OCI-LY1 (cell line): Measurements from ENCODE around the gene GSK3B.

Experiments used
- CTCF ChIP-seq: fragments of 200-600 bp; sonication (generic), shearing (Covaris generic); IDR thresholded peaks from 2 replicates; pipeline ENCODE4 v1.5.1; 2017; ENCODE audit warnings: mild to moderate bottlenecking, antibody characterized with exemption, low read length, moderate library complexity, mixed read lengths
- EZH2 ChIP-seq: fragments of 200-600 bp; sonication (generic), shearing (Covaris generic); IDR thresholded peaks from 2 replicates; pipeline ENCODE4 v1.8.0; 2017; ENCODE audit warnings: borderline replicate concordance, mixed run types, mild to moderate bottlenecking, antibody characterized with exemption, low read length, moderate library complexity, mixed read lengths

- TF ChIP-seq CTCF (no peak), EZH2 (no peak)
These were observed 167.1 kb downstream of the GSK3B start for GRCh38 chr3:119927190-119927589.
